SK-N-SH (cell line): ENCODE data around the gene RASGEF1B.

ENCODE experiments used
- EZH2phosphoT487 ChIP-seq: fragments of 200-600 bp; sonication (generic); IDR thresholded peaks from 2 replicates; pipeline ENCODE4 v1.6.1; 2017; ENCODE audit warnings: low read depth, mixed run types, mild to moderate bottlenecking, antibody characterized with exemption, moderate library complexity, borderline replicate concordance
- TAF1 ChIP-seq: IDR thresholded peaks from 2 replicates; pipeline ENCODE4 v1.6.1; 2012; ENCODE audit warnings: low read depth, mild to moderate bottlenecking, low read length, moderate library complexity, borderline replicate concordance
- TF ChIP-seq, protein P1 (sequence below): fragments of 200-600 bp; sonication (generic); IDR thresholded peaks from 2 replicates; pipeline ENCODE4 v1.6.1; 2017; ENCODE audit warnings: antibody characterized with exemption, mild to moderate bottlenecking, moderate library complexity

DNA sequence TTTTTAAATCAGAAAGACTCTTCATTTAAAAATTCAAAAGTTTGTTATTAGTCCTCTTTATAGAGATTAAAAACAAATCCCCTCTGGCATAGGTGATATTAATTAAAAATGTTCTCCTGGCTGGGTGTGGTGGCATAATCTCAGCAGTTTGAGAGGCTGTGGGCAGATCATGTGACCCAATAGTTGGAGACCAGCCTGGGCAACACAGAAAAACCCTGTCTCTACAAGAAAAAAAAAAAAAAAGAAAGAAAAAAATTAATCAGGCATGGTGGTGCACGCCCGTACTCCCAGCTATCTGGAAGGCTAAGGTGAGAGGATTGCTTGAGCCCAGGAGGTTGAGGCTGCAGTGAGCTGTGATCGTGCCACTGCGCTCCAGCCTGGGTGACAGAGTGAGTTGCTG lies 38.9 kb downstream of the RASGEF1B start:
- TF ChIP-seq, protein P1, sequence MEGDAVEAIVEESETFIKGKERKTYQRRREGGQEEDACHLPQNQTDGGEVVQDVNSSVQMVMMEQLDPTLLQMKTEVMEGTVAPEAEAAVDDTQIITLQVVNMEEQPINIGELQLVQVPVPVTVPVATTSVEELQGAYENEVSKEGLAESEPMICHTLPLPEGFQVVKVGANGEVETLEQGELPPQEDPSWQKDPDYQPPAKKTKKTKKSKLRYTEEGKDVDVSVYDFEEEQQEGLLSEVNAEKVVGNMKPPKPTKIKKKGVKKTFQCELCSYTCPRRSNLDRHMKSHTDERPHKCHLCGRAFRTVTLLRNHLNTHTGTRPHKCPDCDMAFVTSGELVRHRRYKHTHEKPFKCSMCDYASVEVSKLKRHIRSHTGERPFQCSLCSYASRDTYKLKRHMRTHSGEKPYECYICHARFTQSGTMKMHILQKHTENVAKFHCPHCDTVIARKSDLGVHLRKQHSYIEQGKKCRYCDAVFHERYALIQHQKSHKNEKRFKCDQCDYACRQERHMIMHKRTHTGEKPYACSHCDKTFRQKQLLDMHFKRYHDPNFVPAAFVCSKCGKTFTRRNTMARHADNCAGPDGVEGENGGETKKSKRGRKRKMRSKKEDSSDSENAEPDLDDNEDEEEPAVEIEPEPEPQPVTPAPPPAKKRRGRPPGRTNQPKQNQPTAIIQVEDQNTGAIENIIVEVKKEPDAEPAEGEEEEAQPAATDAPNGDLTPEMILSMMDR, result no peak
- TF ChIP-seq TAF1 (no peak), EZH2phosphoT487 (no peak)
